DMS114 treated with DMSO at 0.1 percent for 48 hours (cell line): ENCODE results near the gene ABHD12.
"Not testable (repeated sequence)": the region's sequence is repeated elsewhere in the genome, so short reads cannot be mapped to it uniquely, and the experiment has no call there.

Experiments
- DNase-seq: peaks from one replicate; lab custom pipeline; 2025; ENCODE audit not compliant: unreplicated experiment; lab: John Stamatoyannopoulos, UW

The ABHD12 gene

DNA sequence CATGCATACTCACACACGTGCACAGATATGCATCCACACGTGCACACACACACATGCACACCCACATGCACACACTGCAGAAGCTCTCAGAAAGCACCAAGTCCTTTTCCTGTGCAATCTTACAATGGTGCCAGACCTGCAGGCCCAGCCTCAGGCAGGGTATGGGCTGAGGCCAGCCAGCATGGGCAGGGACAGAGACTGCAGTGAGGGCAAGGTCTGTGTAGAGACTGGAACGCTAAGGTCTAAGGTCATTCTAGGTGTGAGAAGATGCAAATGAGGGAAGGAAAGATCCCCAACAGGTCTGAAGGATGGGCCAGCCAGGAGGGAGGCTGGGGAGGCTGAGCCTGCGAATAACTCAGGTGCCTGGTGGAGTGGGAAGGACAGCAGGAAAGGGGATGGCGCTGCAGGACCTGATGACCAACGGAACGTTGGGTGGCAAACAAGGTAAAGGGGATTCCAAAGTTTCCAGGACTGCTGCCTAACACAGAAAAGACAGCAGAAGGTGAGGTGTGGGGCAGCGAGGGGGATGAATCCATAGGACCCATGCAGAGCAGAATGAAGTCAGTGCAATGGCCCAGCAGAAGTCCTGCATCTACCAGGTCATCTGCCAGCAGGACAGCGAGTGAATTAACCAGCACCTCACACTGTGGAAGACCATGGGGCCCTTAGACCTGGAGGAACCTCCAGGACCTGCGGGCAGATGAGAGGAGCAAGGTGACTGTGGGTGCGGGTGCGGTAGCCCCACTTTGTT is 67.0 kb downstream of the ABHD12 start:
- no peak for DNase-seq

GRCh38 chr20:25321991-25322390 is 68.6 kb downstream of the ABHD12 start:
- DNase-seq, result no peak

DNA sequence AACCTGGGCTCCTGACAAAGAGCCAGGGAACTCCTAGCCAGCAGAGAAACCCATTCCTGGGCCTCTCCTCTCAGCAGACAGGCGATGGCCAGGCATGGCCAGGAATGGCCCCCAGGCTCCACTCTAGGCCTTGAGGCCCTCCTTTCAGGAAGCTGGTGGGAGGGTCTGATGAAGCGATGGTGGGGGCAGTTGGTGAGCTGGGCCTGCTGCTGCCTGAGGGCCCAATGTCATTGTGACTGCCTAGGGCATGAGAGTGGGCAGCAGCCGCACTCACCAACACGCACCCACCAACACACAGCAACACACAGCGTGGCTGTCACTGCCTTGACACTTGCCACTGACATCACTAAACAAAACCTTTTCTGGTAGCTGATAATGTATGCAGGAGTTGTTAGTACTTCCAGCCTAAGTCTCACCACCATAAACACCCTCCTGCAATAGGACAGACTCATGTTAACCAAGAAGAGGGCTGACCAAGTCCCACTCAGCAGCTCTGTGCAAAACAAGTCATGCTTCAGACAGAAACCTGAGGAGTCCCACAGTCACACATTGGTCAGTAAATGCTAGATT is 69.3 kb downstream of the ABHD12 start:
- DNase-seq, result no peak

GRCh38 chr20:25320035-25320800 is 70.4 kb downstream of the ABHD12 start:
- DNase-seq, result no peak

DNA sequence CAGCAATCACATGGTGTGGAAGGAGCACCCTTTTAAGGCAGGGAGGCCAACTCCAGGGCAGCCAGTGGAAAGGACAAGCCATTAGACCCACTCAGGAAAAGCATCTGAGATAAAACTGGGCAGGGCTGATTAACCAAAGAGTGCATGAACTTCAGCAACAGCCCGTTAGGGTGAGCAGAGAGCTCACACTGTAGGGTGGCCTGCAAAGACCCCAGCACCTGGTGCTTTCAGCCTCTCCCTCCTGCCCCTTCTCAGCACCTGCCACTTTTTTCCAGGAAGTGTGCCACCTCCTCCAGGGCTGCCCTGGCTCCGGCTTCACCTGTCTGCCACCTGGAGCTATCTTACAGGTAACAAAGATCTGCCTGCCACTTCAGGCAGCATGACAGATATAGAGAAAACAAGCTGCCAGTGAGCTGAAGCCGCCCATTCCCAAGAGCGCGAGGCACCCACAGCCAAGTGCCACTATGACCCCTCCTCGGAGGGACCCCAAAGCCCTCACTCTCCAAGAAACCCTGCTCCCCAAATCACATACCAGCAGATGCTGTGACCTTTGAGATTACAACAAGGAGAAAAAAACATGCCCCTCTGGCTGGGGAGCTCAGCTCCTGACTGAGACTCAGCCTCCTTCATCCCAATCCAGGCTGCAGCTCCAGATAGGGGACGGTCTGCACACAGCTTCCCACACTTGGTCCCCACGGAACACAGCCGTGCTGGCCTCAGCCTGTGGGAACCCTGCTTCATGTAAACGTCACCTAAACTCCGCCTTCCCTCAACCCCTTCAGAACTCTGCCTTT is 71.2 kb downstream of the ABHD12 start:
- DNase-seq, result no peak

GRCh38 chr20:25318471-25319240 is 72.0 kb downstream of the ABHD12 start:
- DNase-seq, result no peak

GRCh38 chr20:25317351-25318075 is 73.1 kb downstream of the ABHD12 start:
- no peak for DNase-seq

GRCh38 chr20:25316506-25317190 is 74.0 kb downstream of the ABHD12 start:
- DNase-seq, result no peak

DNA sequence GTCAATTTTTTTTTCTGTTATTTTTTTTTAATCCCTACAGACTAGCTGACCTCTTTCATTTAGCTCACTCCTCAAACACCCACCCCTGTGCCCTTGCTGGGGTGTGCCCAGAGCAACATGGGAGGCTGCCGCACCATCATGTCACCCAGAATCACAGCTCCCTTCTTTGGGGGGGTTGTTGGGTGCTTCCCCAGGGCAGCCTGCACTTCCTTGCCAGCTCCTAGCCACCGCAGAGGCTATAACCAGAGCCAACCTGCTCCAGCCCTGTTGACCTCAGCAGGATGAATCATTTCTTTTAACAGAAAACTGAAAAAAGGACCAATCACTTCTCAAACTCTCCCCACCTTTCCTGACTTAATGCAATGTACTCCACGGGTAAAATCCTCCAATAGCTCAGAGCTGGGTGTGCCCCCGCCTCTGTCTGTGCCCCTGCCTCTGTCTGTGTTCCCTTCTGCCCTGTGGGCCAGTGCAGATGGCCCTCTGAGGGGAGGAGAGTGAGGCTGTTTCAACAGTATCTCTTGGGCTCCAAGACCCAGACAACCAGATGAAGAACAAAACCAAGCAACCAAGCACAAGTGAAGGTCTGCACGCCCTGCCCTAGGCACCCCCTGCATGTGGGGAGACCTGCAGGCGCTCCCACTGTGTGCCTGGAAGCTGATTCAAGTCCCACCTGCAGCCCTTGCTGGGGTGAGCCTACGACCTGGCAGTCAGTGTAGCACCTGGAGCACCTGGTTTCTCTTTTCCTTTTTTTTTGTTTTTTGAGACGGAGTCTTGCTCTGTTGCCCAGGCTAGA is 75.0 kb downstream of the ABHD12 start:
- DNase-seq, result no peak

GRCh38 chr20:25314497-25315417 is 75.9 kb downstream of the ABHD12 start:
- no peak for DNase-seq

- DNase-seq, result no peak
Measured at GRCh38 chr20:25313593-25313992, 77.0 kb downstream of the ABHD12 start.

DNA sequence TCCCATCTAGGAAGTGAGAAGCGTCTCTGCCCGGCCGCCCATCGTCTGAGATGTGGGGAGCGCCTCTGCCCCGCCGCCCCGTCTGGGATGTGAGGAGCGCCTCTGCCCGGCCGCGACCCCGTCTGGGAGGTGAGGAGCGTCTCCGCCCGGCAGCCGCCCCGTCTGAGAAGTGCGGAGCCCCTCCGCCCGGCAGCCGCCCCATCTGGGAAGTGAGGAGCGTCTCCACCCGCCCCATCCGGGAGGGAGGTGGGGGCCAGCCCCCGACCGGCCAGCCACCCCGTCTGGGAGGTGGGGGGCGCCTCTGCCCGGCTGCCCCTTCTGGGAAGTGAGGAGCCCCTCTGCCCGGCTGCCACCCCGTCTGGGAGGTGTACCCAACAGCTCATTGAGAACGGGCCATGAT is 77.9 kb downstream of the ABHD12 start:
- DNase-seq, result not testable (repeated sequence)

GRCh38 chr20:25310921-25311728 is 79.5 kb downstream of the ABHD12 start:
- DNase-seq, result no peak

DNA sequence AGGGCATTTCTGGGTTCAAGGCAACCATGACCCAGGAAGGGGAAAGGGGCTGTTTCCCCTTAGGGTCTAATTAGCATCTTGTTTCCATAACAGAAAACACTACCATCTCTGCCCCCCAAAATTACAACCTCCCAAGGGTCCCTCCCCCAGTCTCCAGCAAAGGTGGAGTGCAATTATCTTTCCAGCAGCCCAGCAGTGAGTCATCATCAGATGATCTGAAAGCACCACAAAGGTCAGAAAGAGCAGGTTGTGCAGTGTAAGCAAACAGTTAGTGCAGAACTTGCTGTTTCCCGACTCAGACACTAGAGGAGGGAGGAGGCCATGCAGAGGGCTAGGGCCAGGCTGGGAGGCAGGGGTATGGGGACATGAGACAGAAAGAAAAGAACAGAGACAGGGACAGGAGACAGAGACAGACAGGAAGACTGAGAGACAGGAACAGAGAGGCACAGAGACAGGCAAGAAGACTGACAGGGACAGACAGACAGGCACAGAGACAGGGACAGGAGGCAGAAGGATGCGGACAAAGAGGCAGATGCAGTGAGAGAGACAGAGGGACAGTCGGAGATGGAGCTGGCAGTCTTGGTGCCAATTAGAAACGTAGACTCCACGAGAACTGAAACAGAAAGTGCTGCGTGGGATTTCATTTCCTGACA is 80.2 kb downstream of the ABHD12 start:
- no peak for DNase-seq

- no peak for DNase-seq
Measured at GRCh38 chr20:25309395-25310267, 81.0 kb downstream of the ABHD12 start.
